Dermis microvascular lymphatic vessel endothelial cell (primary cell): ENCODE results near the gene SCYGR3. TPM values are rescaled to one million over a fixed set of nuclear protein-coding genes. Genes with fewer than 3 reads are reported as not detected.
"Not testable (repeated sequence)": the region's sequence is repeated elsewhere in the genome, so short reads cannot be mapped to it uniquely, and the experiment has no call there.

Source experiments
- DNase-seq, 2 donors: peaks; one replicate each; pipeline versions ENCODE4 v3.0.0 to v3.0.0-alpha.2; 2010; ENCODE audit warnings: low read depth in 2 of 2
- total RNA-seq: library from RNA; depleted of rRNA; stranded (reverse); fragments of >200 nt; gene quantifications from 2 replicates; pipeline ENCODE4 v1.2.1, GENCODE V29; 2014

Gene SCYGR3
- total RNA-seq, 1 donor from 2014 or later, result not detected

DNA sequence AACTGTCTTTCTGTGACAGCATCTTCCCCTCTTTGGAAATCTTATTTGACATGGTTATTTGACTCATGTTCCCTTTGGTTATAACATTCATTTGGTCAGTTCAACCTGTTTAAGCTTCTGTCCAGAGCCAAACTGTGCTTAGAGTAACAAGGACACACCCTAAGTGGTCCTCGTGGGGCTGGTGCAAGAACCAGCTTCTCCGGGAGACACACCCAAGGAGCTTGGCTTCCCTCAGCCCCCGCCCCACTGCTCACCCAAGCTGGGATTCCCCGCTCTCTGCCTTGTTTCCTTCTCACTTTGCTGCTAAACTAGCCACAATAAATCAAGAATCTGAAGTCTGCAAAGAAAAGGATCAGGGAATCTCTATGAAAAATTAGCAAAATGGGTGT is 1.4 kb downstream of the SCYGR3 start:
- no peak for DNase-seq

DNA sequence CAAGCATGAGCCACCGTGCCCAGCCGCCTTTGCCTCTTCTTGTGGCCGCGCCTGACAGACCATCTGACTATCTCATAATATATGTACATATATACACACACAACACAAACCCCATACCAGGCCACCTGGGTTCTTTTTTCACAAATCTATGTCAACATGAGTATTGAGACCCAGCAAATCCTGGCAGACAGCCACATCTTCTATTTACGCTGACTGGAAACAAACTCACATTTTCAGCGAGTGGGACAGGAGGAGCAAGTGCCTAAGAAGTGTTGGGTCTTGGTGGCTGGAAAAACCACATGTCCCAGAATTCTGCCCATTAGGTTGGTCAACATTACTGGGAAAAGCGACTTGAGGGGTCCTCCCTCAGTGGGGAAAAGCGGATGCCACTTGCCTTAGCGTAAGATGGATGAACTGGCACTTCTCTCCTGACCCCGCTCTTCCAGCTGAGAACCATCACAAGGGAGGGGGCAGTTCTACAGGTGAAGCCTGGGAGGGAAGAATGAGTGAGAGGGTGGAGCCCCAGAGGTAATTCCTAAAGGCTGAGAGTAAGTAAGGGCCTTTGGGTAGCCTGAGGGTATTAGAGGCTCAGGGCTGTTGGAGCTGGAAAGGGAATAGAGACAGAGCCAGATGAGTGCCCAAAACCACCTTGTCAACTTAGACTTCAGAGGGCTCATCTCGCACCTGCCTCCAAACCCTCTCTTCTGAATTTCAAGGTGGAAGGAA is 1.9 kb downstream of the SCYGR3 start:
- no peak for DNase-seq

DNA sequence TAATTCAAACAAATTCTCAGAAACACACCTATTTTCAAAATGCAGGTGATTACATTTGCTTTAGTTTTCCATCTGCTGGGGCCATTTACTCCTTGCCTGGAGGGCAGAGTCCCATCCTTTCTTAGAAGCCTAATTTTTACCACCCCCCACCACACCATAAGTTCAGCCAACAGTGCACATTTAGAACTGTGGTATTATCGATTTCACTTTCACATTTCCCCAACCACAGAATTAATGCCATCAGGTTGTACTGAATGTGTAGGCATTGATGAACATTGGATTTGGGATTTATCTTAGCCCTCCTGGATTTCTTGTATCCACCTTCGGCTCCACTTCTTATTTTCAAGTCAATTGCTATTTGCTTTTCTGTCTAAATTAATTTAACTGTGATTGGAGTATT is 4.5 kb downstream of the SCYGR3 start:
- DNase-seq, result no peak

DNA sequence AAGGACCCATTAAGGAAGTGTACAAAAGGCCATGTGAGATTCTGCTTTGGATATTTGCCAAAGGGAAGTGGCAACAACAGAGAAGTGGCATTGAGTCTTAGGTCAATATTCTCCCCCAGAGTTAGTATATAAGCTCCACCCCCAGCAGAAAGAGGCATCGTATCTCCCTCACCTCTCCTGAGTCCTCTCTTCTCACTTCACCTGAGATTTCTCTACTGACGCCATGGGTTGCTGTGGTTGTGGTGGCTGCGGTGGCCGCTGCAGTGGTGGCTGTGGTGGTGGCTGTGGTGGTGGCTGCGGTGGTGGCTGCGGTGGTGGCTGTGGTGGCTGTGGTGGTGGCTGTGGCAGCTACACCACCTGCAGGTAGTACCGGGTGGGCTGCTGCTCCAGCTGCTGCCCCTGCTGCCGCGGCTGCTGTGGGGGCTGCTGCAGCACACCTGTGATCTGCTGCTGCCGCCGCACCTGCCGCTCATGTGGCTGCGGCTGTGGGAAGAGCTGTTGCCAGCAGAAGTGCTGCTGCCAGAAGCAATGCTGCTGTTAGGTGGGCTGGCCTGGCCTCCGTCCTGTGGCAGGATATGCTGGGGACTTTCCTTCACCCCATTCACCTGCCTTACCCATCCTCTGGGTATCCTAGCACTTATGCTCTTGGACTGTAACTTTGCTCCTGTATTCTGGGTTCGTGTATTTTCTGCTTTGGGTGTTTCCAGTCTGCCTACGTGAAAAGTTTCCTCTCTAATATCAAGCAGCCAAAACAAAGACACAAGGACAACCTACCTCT is 5.9 kb downstream of the SCYGR3 start:
- no peak for DNase-seq

DNA sequence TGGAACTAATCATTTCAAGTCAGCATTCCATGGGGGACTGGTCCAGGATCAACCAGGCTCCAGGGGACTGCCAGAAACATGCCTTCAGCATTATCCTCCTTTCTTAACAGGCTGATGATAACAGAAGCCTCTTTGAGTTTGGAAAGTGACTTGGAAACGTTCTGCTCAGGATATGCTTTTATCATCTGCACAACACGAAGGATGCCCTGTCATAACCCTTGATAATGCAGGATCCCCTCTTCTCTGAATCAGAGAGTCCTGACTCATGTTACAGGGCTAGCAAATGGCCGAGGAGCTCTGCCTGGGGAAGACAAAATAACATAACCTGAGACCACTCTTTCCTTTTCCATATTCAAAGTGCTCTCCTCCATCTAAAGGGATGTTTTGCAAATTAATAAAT is 6.7 kb downstream of the SCYGR3 start:
- DNase-seq, result no peak

DNA sequence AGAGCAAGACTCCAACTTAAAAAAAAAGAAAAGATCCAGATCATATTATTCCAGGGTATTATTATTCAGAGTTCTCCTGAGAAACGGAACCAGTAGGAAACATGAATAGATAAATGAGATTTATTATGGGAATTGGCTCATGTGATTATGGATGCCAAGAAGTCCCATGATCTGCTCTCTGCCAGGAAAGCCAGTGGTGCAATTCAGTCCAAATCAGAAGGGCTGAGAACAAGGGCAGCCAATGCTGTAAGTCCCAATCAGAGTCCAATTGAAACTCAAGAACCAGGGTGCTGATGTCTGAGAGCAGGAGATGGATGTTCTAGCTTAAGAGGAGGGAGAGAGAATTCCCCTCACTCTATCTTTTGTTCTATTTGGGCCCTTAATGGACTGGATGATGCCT is 8.2 kb downstream of the SCYGR3 start:
- DNase-seq, result no peak

DNA sequence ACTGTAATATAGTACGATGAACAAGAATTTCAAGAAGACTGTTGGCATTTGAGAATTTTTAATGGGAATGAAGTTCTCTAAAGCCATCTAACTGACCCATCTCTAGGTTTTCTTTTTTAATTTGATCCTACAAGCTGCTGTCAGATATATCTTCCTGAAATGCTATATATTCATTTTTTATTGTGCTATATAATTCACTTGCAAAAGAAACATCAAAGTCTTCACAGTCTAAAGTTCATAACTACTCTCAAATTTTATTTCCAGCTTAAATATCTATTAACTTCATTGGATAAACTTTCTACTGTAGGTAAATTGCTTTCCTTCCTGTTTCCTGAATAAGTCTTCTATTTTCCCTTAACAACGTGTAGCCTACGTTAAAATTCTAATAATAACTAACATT is 12.3 kb downstream of the SCYGR3 start:
- DNase-seq, result no peak

DNA sequence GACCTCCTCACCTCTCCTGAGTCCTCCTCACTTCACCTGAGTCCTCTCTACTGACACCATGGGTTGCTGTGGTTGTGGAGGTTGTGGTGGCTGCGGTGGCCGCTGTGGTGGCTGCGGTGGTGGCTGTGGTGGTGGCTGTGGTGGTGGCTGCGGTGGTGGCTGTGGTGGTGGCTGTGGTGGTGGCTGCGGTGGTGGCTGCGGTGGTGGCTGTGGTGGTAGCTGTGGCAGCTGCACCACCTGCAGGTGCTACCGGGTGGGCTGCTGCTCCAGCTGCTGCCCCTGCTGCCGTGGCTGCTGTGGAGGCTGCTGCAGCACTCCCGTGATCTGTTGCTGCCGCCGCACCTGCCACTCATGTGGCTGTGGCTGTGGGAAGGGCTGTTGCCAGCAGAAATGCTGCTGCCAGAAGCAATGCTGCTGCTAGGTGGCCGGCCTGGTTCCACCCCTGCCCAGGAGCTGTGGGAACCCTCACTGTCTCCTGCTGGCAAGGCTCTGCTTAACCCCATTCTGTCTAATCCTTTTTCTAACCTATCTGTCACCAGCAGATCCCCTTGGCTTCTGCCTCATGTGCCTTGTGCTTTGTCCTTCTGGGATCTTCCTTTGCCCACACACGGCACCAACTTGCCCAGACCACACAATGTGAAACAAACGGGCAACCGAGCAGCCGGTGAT is 15.7 kb downstream of the SCYGR3 start, which contains the start of gene SCYGR2:
TSS of gene SCYGR2 (plus strand) at position 59 of the 669 bp plus-strand sequence. CDS start at position 59, 0 bp downstream.
- not testable (repeated sequence) for DNase-seq

DNA sequence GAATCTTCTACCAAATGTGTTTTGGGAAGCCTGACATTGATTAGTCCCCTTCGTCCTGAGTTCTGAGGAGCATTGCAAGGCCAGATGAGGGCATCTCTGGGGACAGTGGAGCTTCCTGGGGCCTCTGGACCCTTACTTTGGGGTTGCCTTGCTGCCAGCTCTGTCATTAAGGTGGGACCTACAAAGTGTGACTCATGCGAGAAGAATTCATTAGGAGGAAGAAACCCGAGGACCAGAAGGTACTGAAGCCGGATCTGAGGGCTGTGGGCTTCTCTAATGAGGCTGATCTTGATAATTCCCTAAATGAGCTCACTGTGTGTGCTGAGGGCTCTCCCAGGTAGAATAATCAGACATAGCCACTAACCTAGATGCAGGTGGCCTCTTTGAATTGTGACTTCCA is 16.6 kb downstream of the SCYGR3 start:
- no peak for DNase-seq

DNA sequence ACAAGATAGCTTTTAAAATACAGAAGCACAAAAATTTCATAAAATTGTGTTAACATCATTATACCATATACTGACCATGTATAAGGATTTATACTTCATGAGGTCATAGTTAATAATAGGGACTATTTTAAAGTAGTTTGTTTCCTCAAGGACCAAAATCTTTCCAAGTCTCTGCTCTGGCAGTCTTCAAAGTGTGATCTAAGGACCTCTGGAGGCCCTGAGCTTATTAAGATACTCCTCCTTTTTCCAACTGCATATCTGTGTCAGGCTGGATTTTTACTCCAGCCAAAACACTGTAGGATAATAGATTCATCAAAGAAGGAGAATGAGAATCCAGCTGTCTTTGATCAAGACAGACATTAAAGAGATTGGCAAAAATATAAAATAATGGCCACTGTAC is 17.6 kb downstream of the SCYGR3 start:
- DNase-seq, result no peak

DNA sequence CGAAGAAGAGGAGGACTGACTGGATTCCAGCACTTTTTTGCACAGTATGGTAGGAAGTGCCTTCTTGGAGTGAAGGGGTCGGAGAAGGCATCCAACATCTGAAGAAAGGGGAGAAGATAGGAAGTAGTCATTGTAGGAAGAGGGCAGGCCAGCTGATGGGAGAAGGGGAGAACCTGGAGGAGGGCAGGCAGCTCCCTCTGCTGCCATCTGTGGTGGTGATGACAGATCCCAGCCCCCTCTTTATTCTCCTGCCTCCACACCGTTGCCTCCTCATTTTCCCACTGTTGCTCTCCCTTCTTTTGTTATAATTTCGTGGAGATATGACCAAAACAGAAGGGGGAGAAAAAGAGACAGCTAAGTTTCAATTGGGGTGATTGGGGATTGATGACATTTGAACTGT is 18.8 kb downstream of the SCYGR3 start:
- no peak for DNase-seq

DNA sequence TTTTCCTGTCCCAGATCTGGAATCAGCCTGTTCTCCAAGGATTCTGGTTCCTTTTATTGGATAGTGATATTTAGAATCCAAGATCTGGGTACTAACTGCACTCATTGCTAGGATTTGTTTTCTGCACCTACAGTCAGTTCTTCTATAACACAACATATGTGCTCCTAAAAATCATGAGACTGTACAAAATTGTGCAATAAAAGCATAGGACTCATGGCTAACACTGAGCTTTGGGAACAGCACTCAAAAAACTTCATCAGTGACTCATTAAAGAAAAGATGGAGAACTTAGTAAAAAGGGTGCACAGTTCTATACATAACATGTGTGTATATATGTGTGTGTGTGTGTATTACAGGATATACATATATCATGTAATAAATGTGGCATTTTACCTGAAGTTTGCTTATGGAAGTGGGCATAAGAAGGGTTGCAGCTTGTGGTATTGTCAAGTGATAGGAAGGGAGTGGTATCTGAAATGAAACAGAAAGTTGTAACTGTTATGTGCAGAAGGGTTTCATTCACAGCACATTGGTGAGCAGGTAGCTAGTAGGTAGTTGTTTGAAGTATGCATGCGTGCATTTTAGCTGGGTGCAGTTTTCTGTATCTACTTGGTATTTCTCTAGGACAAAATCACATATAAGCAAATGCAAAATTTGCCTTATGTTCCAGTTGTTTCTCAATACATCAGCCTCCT is 21.8 kb downstream of the SCYGR3 start:
- DNase-seq, result no peak

DNA sequence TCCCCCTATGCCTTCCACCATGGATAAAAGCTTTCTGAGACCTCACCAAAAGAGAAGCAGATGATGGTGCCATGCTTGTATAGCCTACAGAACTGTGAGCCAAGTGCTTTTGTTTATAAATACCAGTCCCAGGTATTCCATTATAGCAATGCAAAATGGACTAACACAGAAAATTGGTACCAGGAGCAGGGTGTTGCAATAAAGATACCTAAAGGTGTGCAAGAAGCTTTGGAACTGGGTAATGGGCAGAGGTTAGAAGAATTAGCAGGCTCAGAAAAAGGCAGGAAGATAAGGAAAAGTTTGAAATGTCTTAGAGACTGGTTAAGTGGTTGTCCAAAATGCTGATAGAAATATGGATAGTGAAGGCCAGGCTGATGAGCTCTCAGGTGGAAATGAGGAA is 32.3 kb downstream of the SCYGR3 start:
- DNase-seq, result no peak

DNA sequence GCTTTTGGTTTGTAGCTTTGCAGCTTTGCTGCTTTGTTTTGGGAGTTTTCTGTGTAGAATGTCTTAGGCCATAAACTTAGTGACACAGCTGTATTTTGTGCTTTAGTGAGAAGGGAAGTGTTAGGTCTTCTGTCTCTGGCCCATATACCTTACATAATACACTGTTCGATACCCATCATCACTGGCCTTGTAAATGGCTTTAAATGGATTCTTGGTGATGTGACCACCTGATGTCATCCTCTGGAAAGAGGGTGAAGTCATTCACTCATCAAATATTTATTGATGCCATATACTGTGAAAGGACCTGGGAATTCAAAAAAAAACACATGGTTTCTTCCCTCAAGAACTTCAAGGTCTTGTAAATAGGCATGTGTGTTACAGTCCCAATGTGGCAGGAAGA is 34.8 kb downstream of the SCYGR3 start:
- DNase-seq, result no peak

DNA sequence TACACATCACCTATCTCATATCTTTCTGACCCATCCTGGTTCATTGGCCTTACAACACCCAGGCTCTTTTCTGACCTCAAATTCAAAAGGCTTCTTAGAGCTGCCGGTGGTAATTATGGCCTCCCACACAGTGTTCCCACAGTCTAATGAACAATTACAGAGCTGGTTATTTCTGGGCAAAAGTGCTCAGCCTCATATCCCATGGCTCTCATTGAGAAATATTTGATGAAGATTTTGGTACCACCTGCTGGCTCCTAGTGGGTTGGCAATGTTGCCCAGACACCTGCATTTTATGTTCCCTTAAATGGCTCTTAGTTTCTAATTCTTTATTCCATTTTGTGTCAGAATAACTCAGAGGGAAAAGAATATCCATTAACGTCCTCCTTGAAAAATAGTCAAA is 36.0 kb downstream of the SCYGR3 start:
- no peak for DNase-seq

DNA sequence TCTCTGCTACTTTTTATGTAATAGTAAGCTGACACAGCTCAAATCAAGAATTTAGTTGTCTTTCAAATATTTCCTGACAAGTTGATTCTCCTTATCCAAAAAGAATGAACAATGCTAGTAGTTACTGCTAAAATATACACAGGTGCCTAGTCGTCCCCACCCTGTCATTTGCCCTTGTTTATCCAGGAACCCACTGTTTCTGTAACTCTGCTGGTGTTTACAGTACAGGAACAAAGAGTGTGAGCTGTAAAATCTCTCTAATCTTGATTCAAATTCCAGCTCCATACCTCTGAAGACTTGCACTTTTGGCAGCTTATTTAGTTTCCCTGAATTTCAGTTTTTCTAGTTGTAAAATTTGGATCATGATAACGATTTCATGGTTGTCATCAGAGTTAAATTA is 37.1 kb downstream of the SCYGR3 start:
- DNase-seq, result no peak

DNA sequence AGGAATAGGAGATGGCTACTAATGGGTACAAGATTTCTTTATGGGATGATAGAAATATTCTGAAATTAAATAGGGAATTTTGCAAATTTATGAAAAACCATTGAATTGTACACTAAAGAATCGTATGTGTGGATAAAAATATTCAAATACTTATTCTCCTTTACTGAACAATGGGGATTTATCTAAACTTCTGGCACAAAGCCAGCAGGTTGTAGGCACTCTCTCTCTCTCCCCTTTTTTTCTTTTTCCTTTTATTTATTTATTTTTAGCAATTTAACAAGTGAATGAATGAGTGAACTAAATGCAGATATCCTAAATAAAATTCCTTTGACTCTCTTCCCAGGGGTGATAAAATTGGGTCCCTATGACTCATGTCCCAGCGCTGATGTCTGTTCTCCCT is 37.8 kb downstream of the SCYGR3 start:
- no peak for DNase-seq

DNA sequence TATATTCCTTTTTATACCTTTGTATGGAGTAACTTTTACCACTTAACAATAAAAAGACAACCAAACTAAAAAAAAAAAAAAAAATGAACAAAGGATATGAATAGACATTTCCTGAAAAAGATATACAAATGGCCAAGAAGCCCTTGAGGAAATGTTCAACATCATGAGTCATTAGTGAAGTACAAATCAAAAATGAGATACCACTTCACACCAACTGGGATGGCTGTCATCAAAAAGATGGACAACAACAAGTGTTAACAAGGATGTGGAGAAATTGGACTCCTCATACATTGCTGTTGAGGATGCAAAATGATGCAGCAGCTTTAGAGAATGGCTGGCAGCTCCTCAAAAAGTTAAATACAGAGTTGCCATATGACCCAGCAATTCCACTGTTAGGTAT is 38.5 kb downstream of the SCYGR3 start:
- peak in 1 of 2 donors; percentile 60 for DNase-seq

DNA sequence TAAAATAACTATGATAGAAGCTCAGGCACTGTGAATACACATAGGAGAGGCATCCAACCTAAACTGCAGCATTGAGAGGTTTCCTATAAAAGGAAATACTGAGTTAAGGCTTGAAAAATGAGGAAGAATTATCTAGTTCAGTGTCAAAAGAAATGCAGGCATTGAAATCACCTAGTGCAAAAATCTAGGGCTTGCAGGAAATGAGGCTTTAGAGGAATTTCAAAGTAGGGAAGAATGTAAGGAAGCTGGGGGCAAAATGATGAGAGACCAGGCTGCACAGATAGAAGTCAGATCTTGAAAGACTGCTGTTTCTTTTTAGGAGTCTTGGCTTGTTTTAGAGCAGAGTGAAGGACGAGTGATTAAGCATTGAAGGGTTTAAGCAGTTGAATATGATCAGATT is 44.0 kb downstream of the SCYGR3 start:
- no peak for DNase-seq

DNA sequence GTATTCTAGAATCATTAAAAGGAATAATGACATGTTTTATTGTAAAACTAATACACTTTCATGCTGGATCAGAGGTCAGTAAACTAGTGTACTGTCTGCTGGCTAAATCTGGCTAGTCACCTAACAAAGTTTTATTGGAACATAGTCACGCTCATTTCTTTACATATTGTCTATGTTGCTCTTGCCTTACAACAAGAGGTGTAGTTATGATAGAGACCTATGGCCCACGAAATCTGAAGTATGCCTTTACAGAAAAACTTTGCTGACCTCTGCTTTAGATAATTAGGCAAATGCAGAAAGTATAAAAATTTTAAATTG is 45.8 kb downstream of the SCYGR3 start:
- DNase-seq, result no peak

DNA sequence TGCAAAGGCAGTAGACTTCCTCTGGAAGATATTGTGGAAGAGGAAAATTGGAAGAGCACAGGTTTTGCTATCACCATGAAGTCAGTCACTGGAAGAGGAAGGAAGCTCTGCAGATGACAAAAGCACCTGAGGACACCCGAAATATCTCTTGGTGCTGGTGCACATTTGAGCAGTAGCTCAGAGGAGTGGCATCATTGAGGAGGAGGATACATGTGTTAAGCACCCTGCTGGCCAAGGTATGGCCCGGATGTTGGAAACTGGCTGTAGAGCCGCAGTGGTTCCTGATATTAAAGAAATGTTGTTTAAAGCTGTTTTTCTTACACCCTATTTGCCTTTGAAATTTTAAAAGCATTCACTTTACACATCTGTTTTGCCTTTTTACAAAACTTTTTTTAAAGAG is 48.6 kb downstream of the SCYGR3 start:
- no peak for DNase-seq

DNA sequence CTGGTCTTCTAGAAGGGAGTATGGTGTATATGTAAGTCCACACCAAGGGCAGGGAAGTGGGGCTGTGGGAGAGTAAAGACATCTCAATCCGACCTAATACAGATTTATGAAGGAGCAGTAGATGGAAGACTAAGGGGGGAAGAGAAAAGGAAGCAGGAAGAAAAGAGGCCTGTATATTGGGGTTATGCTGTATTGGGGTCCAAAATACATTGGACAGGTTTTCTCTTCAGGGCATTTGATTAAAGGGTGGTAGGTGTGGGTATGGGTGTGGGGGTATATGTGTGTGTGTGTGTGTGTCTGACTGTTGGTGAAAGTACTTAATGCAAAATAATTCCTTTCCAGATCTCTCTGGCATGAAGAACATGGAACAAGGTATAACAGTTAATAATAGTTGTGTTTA is 49.6 kb downstream of the SCYGR3 start:
- no peak for DNase-seq
